Endothelial cell of umbilical vein (primary cell): Measurements from ENCODE around the gene TBC1D16. TPM values are rescaled to one million over a fixed set of nuclear protein-coding genes. Genes with fewer than 3 reads are reported as not detected.

Experiments used
- BruUV-seq: library from RNA; stranded (reverse); fragments of 400-500 nt; replicated peaks from 2 replicates; lab custom pipeline; 2021; lab: Mats Ljungman, UMichigan
- CTCF ChIA-PET: fragments of 300-600, 350-600 bp; sonication (Branson Sonifier 250); formaldehyde crosslinking; loops from one replicate; lab custom pipeline; 2021; ENCODE audit warnings: antibody characterized with exemption, inconsistent platforms; lab: Charles Lee
- POLR2A ChIA-PET: fragments of 300-600, 350-600 bp; sonication (Branson Sonifier 250); formaldehyde crosslinking; loops from one replicate; lab custom pipeline; 2021; ENCODE audit warnings: antibody characterized with exemption, inconsistent platforms; lab: Charles Lee
- DNase-seq: peaks from one replicate; pipeline ENCODE4 v3.0.0-alpha.2; 2011; ENCODE audit warnings: low read depth, low spot score
- FAIRE-seq: peaks from 2 replicates; lab custom pipeline; 2011; peaks lifted over from hg19 to GRCh38; lab: Jason Lieb, UNC
- H2AFZ ChIP-seq: 2 replicates; pipeline ENCODE4 v1.6.0; 2012; ENCODE audit warnings: low read depth, low read length, control low read depth, inconsistent platforms
- H3K27ac ChIP-seq: 2 replicates; pipeline ENCODE4 v1.5.1; 2011; ENCODE audit warnings: low read depth, mild to moderate bottlenecking, control low read depth, low read length, moderate library complexity; ENCODE audit not compliant: insufficient read depth
- H3K27me3 ChIP-seq, 2 experiments: 2 replicates each; pipeline versions ENCODE4 v1.6.0 to v1.6.1; 2011; ENCODE audit warnings: low read length in 2 of 2, mixed read lengths in 1 of 2; ENCODE audit not compliant: control insufficient read depth in 2 of 2, insufficient read depth in 2 of 2
- H3K36me3 ChIP-seq, 2 experiments: 2 replicates in 1 of 2; 3 replicates in 1 of 2; pipeline ENCODE4 v1.5.1; 2011; ENCODE audit warnings: low read length in 2 of 2, mild to moderate bottlenecking in 1 of 2, moderate library complexity in 1 of 2; ENCODE audit not compliant: control insufficient read depth in 2 of 2, insufficient read depth in 2 of 2; ENCODE audit errors: extremely low read depth in 1 of 2
- H3K4me1 ChIP-seq: 3 replicates; pipeline ENCODE4 v1.5.1; 2011; ENCODE audit warnings: mild to moderate bottlenecking, low read length; ENCODE audit not compliant: control insufficient read depth, insufficient read depth; ENCODE audit errors: extremely low read depth
- H3K4me2 ChIP-seq: 2 replicates; pipeline ENCODE4 v1.6.1; 2011; ENCODE audit warnings: low read length, control low read depth, mixed read lengths; ENCODE audit not compliant: insufficient read depth
- H3K4me3 ChIP-seq, 3 experiments: fragments of 200-600 bp in 1 of 3; sonication (generic), shearing (Covaris generic) in 1 of 3; replicated peaks in 1 of 3; 2 replicates each; pipeline ENCODE4 v1.5.1; 2011 to 2016; ENCODE audit warnings: control low read depth in 3 of 3, low read length in 3 of 3, mild to moderate bottlenecking in 2 of 3, inconsistent platforms in 1 of 3, low read depth in 1 of 3, moderate library complexity in 1 of 3; ENCODE audit not compliant: insufficient read depth in 1 of 3
- H3K79me2 ChIP-seq: 2 replicates; pipeline ENCODE4 v1.6.0; 2012; ENCODE audit warnings: low read length, inconsistent platforms; ENCODE audit not compliant: control insufficient read depth, insufficient read depth
- H3K9ac ChIP-seq: replicated peaks from 2 replicates; pipeline ENCODE3; 2011; ENCODE audit warnings: low read length, control low read depth; ENCODE audit not compliant: insufficient read depth; ENCODE audit errors: extremely low read depth
- H3K9me1 ChIP-seq: replicated peaks from 3 replicates; pipeline ENCODE4 v1.6.0; 2011; ENCODE audit warnings: mild to moderate bottlenecking, low read length; ENCODE audit not compliant: control insufficient read depth, insufficient read depth; ENCODE audit errors: extremely low read depth
- H3K9me3 ChIP-seq: replicated peaks from 2 replicates; pipeline ENCODE4 v1.5.1; 2012; ENCODE audit warnings: low read length, inconsistent platforms; ENCODE audit not compliant: control insufficient read depth, insufficient read depth
- H4K20me1 ChIP-seq: replicated peaks from 2 replicates; pipeline ENCODE3; 2011; ENCODE audit warnings: mild to moderate bottlenecking, low read length; ENCODE audit not compliant: control insufficient read depth, insufficient read depth; ENCODE audit errors: extremely low read depth
- CTCF ChIP-seq, 2 donors: IDR thresholded peaks; 1 replicate in 1 of 2; 2 replicates in 1 of 2; pipeline ENCODE4 v1.5.1; 2011; ENCODE audit warnings: low read length in 2 of 2, mild to moderate bottlenecking in 2 of 2, moderate library complexity in 2 of 2, control low read depth in 1 of 2, inconsistent platforms in 1 of 2, low read depth in 1 of 2; ENCODE audit not compliant: insufficient read depth in 1 of 2; ENCODE audit errors: extremely low read depth in 1 of 2
- EZH2 ChIP-seq: IDR thresholded peaks from 2 replicates; pipeline ENCODE4 v1.6.1; 2012; ENCODE audit warnings: borderline replicate concordance, low read depth, mild to moderate bottlenecking, moderate library complexity, low read length, inconsistent platforms; ENCODE audit not compliant: severe bottlenecking
- POLR2A ChIP-seq: IDR thresholded peaks from 2 replicates; pipeline ENCODE4 v1.6.1; 2012; ENCODE audit warnings: low read depth, mild to moderate bottlenecking, control low read depth, low read length
- POLR2AphosphoS5 ChIP-seq: IDR thresholded peaks from 2 replicates; pipeline ENCODE4 v1.6.1; 2012; ENCODE audit warnings: low read depth, mild to moderate bottlenecking, control low read depth, low read length, moderate library complexity; ENCODE audit not compliant: insufficient read depth
- dilution Hi-C: fragments of 300-500 bp; cut with MboI; formaldehyde crosslinking; loops from one replicate; pipeline ENCODE4 v1.15.0; 2019; ENCODE audit warnings: low sequenced_read_pairs; ENCODE audit not compliant: extremely low pct_ligation_motif_present
- intact Hi-C: fragments of 100-400 bp; cut with micrococcal nuclease; formaldehyde crosslinking; loops from one replicate; pipeline ENCODE4 v1.10.0; 2022
- polyA plus RNA-seq, 4 experiments: library from polyadenylated mRNA; depleted of rRNA in 3 of 4; stranded (reverse) in 3 of 4; unstranded in 1 of 4; fragments of >200 nt; gene quantifications; 2 replicates each; pipeline versions ENCODE4 v1.2.1 to v1.2.3, GENCODE V29; 2011 to 2012; ENCODE audit warnings: missing spikeins in 1 of 4
- total RNA-seq: library from RNA; stranded (reverse); gene quantifications from 2 replicates; pipeline ENCODE4 v1.2.3, GENCODE V29; 2021

TBC1D16 gene
- total and polyA plus RNA-seq, 2 donors (not counting 3 experiments of a cell fraction or from before 2014, with no cell fraction given): 12.9 to 48.6 TPM

DNA sequence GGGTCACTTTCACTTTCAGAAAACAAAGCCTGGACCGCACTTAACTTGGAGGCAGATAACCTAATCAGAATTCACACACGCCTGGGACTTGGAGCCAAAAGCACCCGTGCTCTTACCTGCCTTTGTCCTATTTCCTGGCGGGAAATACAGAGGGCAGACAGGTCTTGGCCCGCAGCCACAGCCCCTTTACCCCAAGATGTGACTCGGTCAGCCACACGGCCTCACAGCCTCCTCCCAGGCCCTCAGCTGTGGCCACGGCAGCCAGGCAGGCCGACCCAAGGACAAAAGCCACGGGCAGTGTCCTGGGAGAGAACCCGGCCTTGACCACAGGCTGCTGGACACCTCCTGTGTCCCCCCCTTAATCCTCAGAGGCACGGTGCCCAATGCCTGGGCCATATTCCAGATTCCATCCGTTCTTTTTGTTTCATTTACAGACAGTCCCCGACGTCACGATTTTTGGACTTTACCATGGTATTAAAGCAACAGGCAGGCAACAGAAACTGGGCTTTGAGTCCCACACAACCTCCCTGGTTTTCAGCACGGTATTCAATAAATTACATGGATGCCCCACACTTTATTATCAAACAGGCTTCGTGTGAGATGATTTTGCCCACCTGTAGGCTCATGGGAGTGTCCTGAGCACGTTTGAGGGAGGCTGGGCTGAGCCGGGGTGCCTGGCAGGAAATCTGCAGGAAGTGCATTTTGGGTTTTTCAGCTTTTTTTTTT lies 35.6 kb upstream of the TBC1D16 start:
- dilution Hi-C loops: no loop called here
- peak overlapping the region; percentile 98 for H2AFZ ChIP-seq
- TF ChIP-seq EZH2 (no peak), POLR2AphosphoS5 (peak; percentile 34), POLR2A (peak; percentile 69), CTCF (IDR thresholded peaks at IDR 0.05; ENCODE audit: extremely low read depth in 1 of 2, insufficient read depth in 1 of 2, low read depth in 1 of 2, low read length in 2 of 2) (no peak)
- peak overlapping the region; percentile 90 for H3K4me2 ChIP-seq
- peak overlapping the region; percentile 87 for H3K9ac ChIP-seq
- CTCF ChIA-PET: interaction anchor here (0.6 to 3.2 kb wide), 5 partner anchors 9 to 414 kb away, joined by 3 to 11 read pairs (median 4); partner anchors contain the start of gene GAA
- H3K9me1 ChIP-seq: no peaks in the 10 kb centered on the region
- intact Hi-C loops: no loop called here
- H3K36me3 ChIP-seq: no peaks in the 10 kb centered on the region
- BruUV-seq: no TSS peak
- H3K4me1 ChIP-seq: peaks cover 29% of the 10 kb centered on the region
- peak overlapping the region; percentile 7 to 54 (median 26) for H3K4me3 ChIP-seq
- POLR2A ChIA-PET: no interaction called here
- no peaks in the 10 kb centered on the region for H3K79me2 ChIP-seq
- FAIRE-seq (peak; percentile 67), DNase-seq (peak; percentile 82)
- H3K27me3 ChIP-seq: no peaks in the 10 kb centered on the region
- H3K27ac ChIP-seq: peak overlapping the region; percentile 67
- no peaks in the 10 kb centered on the region for H3K9me3 ChIP-seq
- no peaks in the 10 kb centered on the region for H4K20me1 ChIP-seq
